Stimulated activated CD4-positive, alpha-beta T cell treated with anti-CD3 and anti-CD28 coated beads, Interleukin-15, amount 100 ng/mL, for 1 hour (primary cell): ENCODE data around the gene CACNB2.

Experiments used
- DNase-seq, 2 donors: peaks; one replicate each; pipeline ENCODE4 v3.0.0-alpha.2; 2020; ENCODE audit warnings: low read depth in 1 of 2, low spot score in 1 of 2

The CACNB2 gene

DNA sequence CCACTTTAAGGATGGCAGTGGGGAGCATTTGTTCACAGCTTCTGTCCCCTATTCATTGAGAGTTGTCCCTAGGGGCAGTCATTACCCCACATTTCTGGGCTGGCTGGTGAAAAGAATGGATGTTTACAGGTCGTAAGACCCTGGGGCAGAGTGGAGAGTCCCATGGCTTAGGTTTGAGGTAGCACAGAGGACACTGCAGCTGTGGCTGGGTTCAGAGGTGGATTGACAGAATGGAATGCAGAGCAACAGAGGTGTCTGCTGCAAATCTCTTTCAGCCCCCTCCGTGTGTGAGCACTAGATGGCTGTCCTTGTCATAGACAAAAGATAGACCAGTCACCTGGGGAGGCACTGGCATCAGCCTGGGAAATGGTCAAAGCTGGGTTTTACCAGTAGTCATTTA, 141.9 kb downstream of the CACNB2 start:
- no peak for DNase-seq

DNA sequence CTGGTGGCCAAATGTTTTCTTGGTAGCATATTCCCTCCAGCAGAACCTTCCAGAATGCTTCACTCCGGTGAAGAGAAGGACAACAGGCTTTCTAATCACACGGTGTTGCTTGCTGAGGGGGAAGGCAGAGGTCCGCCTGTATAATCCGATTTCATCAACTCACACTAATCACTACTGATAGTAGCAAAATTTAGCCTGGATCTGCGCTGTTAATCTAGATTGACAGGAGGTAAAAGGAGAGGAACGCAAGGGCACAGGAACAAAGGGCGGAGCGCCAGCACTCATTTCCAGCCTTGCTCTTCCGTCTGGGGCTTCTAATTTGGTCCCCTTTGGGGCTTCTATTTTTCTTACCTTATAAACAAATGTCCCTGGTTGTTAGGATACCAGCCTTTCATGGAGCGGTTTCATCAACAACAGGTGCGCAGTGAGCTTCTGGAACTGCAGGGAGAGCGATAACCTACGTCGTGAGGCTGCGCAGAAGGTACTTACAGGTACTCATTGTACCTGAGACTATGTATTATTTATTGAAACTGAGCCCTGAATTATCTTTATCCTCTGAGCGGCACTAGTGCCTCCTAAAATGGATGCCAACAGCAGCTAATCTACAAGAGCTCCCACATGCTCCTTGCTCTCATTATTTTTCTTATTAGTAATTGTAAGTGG, 150.6 kb downstream of the CACNB2 start:
- DNase-seq = no peak

DNA sequence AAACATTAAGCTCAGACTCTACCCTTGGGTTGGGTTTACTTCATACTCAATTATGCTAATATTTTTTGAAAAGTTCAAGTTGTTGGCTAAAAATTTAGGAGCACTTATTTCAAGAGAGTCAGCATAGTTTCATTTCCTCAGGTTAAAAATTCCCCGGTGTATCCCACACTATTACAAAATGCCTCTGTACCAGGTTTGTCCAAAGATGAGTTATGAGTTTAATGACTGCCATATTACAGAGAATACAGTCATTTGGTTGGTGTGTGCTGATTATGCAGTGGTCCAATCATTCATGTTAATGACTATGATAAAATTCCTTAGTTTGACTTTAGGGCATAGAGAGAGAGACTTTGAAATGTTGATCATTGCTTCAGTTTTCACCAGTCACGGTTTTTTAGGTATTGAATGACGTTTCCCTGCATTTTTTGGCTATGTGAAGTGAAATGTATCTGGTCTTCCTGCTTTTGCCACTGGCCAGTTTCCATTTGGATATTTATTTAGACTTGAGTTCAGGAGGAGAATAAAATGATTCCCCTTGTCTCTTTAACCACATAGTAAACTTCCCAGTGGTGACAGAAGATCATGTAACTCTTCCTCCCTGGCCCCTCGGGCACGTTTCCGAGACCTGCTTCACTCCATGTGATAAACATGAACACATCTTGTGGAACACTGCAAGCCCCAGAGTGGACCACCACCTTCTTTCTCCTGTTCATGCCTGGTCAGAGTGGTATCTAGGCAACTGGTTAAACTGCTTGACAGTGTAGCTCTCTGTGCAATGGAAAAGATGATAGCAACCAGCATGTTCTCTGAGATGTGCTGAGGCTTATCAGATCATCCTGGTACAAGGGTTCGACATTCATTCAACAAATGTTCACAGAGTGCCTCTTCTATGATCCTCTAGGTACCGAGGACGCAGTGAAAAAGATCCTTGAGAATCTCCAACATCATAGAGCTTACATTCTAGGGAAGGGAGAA, 153.6 kb downstream of the CACNB2 start:
- DNase-seq = no peak

DNA sequence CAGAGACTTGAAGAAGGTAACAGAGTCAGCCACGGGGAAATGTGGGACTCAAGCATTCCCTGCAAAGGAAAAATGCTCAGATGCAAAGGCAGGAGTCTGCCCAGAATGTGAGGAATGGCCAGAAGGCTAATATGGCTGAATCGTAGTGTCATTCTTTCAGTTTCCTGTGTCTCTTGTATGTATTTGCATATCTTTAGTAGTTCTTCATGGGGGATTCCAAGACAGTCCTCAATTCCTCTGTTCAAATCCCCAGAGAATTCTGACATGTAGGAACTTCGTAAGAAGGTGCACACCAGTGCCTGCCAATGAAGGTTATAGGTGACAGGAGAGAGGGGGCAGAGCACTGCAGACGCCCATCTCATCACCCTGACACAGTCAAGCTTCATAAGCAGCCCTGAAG, 154.4 kb downstream of the CACNB2 start:
- DNase-seq = no peak

DNA sequence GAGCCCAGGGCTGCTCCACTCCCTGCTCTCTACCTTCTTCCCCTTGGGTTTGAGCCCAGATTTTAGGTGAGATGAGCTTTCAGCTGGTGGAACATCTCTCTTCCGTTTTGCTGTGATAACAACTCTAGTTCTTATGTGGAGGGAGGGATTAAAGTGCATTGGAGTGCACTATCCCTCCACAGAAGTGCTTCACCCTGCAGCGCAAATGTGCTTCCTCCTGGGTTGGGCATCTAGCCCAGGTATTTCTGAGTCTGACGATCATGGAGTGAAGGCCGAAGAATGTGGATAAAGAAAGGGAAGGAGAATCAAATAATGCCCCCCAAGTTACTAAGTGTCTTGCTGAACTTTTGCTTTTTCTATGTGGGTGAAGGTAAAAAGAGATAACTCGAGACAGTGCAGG, 157.4 kb downstream of the CACNB2 start:
- no peak for DNase-seq

DNA sequence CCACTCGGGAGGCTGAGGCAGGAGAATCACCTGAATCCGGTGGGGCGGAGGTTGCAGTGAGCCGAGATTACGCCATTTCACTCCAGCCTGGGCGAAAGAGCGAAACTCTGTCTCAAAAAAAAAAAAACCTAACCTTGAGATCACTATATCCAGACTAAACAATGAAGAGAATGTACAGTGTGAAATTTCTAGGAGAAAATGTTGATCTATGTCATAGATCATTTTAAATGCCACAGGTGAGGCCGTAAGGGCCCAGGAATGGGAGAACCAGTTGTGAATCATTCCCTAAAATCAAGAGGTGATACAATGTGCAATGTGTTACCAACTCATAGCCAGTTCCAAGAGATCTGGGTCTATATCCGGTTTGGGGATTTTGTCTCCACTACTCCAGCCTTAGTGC, 158.0 kb downstream of the CACNB2 start:
- DNase-seq = no peak

DNA sequence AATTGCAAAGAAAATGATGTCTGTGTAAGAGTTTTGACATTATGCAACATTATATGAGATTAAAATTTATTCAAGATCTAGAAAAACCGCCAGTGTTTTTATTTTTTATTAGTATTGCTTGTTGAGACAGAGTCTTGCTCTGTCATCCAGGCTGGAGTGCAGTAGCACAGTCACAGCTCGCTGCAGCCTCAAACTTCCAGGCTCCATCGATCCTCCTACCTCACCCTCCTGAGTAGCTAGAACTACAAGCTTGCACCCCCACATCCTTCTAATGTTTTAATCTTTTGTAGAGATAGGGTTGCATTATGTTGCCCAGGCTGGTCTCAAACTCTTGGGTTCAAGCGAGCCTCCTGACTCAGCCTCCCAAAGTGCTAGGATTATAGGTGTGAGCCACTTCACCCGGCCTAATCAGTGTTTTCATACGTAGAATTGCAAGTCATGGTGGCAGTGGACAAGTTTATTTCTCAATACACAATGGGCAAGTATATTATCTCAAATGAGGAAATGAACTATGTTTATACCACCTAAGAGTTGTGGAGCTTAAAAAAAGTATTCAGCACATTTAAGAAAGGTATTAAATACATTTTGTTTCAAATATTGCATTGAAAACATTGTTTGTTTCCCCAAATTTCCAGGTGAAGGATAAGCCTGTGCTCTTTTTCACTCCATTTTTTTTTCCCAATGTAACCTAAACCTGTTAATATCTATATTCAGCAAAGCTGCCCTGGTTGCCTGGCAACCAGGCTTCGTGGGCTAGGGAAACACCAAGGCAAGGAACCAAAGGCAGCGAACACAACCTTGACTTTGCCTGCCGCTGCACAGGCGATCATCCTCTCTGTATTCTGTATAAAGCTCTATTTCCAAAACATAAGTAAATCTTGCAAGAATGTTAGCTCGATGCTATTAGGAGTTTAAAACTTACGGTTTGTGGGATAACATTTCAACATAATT, 163.9 kb downstream of the CACNB2 start:
- DNase-seq = no peak

DNA sequence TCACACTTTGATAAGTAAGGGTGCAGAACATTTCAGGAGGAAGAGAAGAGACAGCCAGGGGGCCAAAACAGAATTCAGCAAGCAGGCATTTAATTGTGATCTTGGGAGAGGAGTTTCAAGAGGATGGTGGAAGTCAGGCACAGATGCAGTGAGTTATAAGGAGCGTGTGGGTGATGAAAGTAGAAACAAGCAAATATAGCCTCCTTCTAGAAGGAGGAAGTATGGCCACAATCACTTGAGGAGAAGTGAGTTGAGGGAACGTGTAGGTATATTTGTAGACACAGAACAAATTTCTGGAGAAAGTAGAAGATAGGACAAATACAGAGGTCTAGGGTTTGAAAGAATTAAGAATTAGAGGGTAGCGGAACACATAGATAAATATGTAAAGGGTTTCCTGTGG, 165.8 kb downstream of the CACNB2 start:
- DNase-seq = no peak

DNA sequence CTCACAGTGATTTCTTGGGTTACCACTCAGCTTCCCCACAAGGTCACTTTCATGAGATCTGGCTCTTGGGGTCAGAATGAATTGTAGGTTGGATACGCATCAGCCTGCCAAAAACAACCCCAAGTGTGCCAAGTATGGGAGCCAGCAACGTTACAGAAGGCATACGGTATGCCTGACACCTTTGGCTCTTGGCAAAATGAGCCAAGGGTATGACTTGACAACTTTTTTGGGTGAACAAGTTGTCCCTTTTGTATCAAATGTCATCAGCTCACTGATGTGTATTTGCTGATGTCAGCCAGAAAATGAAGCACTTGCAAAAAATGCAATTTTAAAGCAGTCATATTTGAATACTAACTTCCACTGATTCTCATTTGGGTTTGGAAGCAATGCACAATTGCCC, 168.4 kb downstream of the CACNB2 start:
- no peak for DNase-seq

DNA sequence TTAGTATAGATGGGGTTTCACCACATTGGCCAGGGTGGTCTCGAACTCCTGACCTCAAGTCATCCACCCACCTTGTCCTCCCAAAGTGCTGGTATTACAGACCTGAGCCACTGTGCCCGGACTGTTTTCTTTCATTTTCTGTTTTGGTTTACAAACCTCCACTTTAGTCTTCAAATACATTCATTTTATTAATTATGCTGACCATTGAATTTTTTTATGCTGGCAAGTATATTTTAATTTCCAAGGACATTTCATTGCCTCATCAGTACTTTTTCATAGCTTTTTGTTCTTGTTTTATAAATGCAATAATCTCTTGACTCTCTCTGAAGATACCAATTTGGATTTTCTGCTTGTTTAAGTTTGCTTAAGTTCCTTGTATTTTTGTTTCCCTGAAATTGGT, 170.5 kb downstream of the CACNB2 start:
- DNase-seq = no peak

DNA sequence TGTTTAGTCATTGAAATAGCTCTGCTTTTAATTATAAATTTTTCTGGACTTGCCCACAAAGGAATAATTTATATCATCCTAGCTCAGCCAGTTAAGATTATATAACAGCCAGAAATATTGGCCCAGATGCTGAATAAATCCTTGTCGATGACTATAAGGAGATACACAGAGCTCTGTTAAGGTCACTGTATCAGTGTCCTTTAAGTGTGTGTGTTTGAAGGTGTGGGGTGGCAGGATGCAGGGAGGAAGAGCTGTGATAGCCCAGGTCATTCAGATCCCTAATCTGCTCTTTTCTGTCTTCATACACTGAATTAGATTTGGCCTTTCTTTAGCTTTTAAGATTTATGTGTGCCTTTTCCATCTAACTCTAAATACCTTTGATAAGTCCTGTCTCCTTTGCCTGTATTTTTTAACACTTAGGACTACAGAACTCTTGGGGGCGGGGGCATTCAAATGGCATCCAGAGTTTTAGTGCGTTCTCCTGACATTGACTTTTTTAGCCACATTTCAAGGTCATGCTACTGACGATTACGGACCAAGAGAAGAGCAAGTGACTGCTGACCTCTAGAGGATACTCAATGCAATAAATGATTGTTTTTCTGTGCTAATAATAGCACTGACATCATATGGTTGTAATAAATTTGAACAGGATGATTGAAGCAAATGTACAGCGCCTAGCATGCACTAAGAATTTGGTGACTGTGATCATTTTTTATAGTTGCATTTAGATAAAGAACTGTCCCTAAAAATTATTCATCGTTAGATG, 172.3 kb downstream of the CACNB2 start:
- no peak for DNase-seq

DNA sequence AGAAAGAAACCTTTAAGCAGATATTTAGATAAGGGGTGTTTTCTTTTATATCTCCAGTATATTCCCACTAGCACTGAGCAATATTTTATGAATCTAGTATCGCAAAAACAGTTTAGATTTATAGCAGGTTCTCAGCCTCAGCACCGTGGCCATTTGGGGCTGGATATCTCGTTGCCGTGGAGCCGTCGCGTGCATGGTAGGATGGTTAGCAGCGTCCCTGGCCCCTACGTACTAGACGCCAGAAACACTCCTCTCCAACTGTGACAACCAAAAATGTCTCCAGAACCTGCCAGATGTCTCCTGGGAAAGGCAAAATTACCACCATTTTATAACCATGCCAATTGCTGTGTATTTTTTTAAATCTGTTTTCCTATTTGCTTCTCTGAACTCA, 172.9 kb downstream of the CACNB2 start:
- no peak for DNase-seq

DNA sequence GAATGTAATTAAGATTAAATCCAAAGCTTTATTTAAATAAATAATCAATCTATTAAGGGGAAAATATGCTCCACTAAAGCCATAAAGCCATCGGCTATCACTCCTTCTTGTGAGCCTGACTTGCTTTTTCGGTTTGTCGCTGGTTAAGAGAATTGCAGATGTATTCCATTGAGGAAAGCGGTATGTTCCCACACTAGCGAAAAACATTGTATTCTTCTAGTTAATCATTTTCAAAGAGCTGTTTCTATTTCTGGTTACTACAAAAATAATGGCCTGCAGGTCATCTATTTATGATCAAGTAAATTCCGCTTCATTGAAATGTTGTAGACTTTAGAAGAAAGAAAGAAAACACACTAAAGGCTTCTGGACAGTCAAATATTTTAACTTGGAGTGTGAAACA, 173.4 kb downstream of the CACNB2 start:
- no peak for DNase-seq

DNA sequence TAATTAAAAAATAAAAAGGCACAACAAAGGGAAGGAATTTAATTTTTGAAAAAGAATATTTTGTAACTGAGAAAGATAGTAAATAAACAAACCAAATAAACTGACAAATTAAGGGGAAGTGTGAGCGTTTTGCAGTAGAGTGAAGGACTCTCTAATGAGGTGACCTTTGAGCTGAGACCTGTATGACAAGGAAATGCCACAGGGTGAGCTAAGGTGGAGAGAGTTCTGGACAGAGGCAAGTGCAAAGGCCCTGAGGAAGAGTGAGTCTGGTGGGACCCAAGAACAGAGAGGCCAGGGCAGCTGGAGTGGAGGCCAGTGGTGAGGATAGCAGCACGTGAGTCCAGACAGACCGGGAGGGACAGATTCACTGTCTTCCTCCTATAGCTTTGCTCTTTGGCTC, 179.4 kb downstream of the CACNB2 start:
- no peak for DNase-seq

DNA sequence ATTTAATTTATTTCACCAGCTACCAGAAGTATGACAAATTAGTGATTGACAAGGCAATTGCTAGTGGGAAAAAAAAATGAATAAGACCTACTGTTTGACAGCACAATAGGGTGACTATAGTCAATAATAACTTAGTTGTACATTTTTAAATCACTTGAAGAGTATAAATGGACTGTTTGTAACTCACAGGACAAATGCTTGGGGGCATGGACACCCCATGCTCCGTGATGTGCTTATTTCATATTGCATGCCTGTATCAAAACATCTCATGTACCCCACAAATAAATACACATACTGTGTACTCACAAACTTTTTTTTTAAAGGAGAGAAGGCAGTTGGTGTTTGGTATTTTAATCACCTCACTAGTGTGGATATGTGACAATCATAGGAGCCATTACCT, 181.1 kb downstream of the CACNB2 start:
- no peak for DNase-seq

DNA sequence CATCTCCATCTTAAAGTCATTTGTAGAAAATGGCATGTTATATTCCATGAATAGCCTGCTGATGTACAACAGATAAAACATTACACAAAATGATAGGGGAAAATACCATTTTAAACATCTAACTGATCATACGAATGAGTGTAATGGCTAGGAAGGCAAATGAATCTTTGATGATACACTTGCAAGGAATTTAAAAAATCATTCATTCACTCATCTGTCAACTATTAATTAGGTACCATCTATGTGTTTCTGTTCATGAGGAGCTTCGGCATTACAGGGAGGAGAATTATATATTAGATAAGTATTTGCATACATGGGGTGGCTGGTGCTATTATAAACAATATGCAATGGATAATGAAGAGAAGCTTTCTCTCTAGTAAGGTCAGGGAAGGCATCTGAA, 183.7 kb downstream of the CACNB2 start:
- no peak for DNase-seq

DNA sequence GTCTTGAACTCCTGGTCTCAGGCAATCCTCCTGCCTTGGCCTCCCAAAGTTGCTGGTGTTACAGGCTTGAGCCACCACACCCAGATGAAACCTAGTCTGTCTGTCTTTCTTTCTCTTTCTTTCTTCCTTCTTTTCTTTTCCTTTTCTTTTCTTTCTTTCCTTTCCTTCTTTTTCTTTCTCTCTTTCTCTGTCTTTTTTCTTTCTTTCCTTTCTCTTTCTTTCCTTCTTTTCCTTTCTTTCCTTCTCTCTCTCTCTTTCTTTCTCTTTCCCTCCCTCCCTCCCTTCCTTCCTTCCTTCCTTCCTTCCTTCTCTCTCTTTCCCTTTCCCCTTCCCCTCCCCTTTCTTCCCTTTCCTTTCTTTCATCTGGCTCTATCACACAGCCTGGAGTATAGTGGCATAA, 185.2 kb downstream of the CACNB2 start:
- no peak for DNase-seq

DNA sequence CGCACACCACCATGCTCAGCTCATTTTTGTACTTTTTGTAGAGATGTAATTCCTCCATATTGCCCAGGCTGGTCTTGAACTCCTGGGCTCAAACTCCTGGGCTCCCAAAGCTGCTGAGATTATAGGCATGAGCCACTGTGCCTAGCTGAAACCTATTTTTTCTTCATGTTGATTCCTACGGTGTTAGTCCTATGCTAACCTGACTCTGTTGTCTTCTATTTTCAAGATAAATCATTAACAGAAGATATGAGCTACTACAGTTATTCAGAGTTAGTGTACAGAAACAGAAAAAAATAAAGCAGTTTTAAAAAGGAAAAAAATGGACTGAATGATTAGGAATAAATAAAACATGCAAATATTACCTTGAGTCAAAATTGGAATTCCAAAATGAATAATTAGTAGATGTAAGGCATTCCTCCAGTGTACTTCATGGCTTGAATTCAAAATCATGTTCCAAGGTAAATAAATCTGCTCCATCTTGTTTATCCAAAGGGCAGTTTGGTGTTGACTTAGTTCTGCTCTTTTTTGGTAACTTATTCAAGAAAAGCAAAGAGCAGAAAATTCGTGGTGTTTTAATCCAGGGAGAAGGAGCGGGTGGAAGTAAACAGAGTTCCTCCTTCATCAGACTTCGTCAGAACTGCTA, 185.8 kb downstream of the CACNB2 start:
- no peak for DNase-seq

DNA sequence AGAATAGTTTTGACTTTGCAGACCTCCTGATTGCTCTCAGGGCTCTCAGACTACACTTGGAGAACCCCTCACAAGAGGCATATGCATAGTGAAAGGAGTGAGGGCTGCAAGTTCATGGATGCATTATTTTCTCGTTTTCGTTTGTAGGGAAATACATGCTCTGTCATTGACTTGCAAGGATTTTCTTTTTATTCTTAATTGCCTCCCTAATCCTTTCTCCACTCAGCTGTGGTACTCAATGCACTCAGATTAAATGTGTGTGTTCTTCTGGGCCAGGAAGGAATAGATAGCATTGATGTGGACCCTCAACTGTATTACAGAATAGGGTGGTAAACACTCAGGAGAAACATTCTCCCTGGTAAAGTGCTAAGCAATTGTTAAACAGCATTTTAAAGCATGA, 188.7 kb downstream of the CACNB2 start:
- DNase-seq = no peak

DNA sequence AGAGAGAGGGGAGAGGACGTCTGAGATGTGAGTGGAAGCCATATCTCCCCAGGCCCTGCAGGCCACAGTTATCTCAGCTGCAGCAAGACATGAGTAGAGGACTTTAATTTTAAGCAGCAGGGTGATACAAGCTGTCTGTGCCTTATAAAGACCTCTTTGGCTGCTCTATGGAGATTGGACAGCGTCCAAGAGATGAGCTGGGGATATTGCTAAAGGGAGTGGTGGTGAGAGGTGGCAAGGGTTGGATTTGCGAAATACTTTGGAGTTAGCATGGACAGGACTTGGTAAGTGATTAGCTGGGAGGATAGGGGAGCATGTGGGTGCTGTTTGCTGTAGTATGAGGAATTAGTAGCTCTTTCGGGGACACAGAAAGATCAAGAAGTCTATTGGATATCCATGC, 191.8 kb downstream of the CACNB2 start:
- DNase-seq = no peak
